GM19238 (cell line): ENCODE measurements around the gene CRB1.
"Not testable (repeated sequence)": the region's sequence is repeated elsewhere in the genome, so short reads cannot be mapped to it uniquely, and the experiment has no call there.

Source experiments
- DNase-seq: peaks from one replicate; pipeline ENCODE4 v3.0.0; 2011; ENCODE audit warnings: low spot score; ENCODE audit not compliant: insufficient read length

CRB1 gene

DNA sequence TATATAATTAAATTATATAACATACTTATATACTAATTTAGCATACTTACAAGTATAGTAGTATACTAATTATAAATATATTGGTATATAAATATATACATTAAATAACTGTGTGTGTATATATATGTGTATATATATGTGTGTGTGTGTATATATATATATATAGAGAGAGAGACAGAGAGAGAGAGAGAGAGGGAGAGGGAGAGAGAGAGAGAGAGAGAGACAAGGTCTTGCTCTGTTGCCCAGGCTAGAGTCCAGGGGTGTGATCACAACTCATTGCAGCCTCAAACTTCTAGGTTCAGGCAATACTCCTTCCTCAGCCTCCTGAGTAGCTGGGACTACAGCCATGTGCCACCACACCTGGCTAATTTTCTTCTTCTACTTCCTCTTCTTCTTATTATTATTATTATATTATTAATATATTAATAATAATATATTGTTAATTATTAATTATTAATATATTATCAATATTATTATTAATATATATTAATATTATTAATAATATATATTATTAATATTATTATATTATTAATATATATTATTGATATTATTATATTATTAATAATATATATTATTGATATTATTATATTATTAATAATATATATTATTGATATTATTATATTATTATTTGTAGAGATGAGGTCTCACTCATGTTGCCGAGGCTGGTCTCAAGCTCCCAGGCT lies 185.5 kb downstream of the CRB1 start:
- DNase-seq = no peak

- no peak for DNase-seq
These were observed 194.5 kb downstream of the CRB1 start for GRCh38 chr1:197462539-197462938.

DNA sequence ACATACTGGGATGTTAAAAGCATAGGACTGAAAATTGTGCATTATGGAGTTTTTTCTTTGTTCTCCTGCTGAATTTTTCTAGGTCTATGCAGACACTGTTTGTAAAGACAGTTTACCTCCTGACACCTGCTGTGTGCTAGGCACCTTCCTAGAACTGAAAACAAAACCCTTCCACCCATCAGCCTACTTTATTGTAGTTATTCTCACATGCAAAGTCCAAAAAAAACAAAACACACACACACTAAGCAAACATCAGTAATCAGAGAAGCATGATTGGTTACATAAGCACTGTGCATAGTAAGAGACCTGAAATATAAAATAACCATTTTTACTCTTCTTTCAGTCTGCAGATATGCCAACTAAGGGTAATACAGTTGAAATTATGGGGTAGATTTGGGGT lies 195.1 kb downstream of the CRB1 start:
- DNase-seq = no peak

- no peak for DNase-seq
These were observed 196.0 kb downstream of the CRB1 start for GRCh38 chr1:197464044-197464443.

DNA sequence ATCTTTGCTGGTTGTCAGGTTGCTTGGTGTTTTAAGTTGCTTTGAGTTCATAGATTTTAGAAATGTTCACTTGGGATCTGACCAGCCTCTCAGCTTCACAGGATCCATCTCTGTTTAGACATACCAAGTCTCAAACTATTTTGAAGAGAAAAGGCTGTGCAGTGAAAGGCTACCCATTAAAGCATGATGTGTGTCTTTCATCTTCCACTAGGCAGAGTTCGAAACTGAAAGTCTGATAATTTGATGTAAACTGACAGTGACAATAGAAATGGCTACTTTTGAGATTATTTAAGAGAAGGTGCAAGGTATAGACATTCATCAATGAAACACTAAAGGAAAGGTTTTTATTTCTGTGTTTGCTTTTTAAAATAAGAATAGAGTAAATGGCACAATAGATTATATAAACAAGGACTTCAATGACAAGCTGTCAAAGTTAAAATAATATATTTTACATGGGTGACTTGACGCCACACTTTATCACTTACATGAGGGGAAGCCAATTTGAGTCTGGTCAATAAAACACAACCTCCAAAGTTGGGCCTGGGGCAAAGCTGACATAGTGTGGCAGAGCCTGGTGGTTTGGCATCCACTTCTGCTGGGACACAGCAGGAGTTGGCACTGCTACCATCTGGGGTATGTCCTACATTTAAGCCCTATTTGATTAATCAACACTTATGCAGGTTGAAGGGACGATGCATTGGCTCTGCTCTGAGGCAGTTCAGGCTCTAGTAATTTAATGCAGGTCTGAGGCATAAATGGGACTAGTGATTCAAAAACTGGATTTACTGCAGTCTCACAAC lies 197.7 kb downstream of the CRB1 start:
- DNase-seq = no peak

DNA sequence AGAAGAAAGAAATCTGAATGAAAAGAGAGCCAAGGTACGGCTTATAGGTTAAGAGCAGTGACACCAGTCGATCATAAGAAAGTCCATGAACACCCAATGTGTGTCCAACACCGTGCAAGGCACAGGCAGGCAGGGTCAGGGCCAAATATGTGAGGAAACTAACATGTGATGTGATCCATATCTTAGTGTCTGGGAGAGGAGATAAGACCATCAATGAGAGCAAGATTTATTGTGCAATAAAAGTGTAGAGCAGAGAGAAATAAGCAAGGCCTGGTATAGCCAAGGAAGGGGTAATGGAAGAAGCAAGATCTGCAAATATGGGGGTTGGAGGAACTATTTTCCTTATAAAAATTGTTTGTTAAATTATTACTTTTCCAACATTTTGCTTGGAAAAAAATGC lies 198.8 kb downstream of the CRB1 start:
- DNase-seq = no peak

DNA sequence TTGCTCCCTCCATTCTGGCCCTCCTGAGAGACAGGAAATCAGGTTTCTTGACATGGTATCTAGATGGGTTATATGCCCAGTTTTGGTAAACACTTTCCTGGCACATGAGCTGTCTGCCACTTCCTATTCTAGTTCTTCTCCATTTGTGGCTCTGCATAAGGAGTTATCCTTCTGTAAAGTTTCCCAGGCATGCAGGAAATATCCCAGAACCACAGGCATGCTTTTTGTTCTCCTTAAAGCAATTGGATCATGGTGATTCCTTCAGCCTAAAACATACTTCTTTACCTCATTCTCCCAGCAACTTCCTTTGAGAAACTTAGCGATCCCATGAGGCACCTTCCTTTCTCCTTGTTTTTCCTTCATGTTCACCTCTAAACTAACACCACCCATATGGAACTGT lies 199.8 kb downstream of the CRB1 start:
- DNase-seq = no peak

DNA sequence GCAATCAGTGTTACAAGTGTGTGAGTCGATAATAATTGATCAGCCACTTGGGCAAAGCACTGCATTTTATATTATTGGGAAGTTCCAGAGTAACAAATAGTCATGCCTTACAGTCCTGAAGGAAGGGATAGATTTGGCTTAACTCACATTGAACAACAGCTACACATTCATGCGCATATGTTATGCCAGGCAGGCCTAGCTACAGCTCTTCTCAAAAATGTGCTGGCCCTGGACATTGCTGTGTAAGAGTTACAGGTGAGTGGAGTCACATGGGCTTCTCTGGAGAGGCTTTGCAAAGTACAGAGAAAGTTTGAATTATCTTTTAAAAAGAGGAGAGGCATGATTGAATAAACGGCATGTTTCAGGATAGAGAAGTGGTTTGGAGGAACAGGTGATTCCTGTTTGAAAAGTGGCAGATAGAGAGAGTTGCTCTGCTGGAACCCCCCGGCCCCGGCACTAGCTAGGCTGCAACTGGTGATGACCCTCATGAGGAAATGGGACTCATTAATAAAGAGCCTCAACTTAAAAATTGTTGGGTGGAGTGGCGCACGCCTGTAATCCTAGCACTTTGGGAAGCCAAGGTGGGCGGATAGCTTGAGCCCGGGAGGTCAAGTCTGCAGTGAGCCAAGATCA lies 200.6 kb downstream of the CRB1 start:
- DNase-seq = no peak

DNA sequence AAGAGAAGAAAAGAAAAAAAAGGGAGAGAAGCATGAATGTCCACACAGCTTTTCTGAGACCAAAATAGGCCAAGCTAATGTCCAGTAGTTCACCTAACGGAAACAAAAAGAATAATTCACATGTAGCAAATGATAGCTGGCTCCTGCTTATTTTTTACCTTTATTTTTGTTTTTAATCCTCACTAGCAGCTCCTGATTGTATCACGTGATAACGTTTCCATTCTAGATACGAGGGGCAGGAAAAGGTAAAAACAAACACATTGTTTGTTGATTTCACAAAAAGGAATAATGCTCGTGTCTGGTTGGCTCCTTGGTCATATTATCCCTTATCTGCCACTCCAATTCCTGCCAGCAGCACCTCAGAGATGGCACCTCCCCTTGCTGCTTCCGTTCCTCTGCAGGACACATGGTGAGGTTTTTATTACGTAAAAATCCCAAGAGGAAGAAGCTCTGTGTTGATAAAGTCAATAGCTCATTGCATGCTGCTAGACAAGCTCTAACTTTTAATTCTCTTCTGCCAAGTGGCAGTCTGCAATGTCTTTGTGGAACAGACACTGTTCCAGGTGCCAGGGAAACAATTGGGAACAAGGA lies 201.7 kb downstream of the CRB1 start:
- no peak for DNase-seq

DNA sequence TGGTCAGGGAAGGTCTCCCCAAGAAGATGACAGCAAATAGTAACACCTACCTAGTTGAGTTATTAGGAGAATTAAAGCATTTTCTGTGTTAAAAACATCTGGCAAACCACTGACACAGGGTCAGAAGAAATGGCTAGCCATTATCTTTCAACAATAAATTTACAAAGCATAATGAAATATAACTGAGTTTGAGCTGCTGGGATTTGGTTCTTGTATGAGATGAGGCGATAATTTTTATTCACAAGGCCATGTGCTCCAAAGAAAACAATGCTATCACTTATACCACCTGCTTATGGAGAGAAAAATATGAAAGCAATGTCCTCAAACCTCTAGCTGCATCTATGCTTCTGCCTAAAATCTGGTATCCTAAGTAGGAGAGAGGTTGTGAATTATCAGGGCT lies 202.3 kb downstream of the CRB1 start:
- no peak for DNase-seq

GRCh38 chr1:197471248-197471985 lies 203.4 kb downstream of the CRB1 start:
- DNase-seq = no peak

- DNase-seq = no peak
These were observed 204.1 kb downstream of the CRB1 start for GRCh38 chr1:197472141-197472540.

DNA sequence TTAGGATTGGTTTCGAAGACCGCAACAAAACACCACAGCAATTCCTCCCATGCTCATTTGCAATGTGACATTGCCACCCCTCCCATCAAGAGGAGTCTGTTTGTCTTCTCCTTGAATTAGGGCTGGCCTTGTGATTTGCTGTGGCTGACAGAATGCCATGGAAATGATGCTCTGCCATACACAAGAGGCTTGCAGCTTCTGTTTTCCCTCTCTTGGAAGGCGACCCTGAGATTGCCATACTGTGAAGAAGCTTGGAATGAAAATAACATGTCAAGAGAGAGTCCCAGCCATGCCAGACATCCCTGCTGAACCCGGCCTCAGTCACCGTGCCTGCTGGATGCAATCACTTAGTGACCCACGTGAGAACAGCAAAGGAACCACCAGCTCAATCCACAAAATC lies 212.4 kb downstream of the CRB1 start:
- DNase-seq = no peak

- no peak for DNase-seq
These were observed 213.0 kb downstream of the CRB1 start for GRCh38 chr1:197481101-197481500.

- no peak for DNase-seq
These were observed 217.7 kb downstream of the CRB1 start for GRCh38 chr1:197485790-197486189.

DNA sequence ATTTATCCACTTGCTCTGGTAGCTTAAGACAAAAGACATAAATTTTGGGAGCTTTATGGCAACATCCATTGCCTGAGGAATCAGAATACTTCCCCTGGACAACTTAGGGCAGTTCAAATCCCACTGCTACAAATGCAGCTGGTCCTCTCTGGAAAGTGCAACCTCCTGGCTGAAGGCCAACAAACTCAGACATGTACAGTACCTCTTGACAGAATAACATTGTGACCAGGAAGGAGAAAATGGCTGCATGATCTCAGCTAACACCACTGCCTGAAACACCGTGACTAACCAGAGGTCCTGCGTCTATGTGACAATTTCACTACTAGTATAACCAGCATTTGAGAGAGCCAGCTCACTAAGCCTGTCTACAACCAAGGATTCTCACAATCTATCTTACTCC lies 218.9 kb downstream of the CRB1 start:
- no peak for DNase-seq

GRCh38 chr1:197491505-197491904 lies 223.5 kb downstream of the CRB1 start:
- DNase-seq = not testable (repeated sequence)

- DNase-seq = no peak
These were observed 228.7 kb downstream of the CRB1 start for GRCh38 chr1:197496722-197497121.

GRCh38 chr1:197510691-197511378 lies 242.8 kb downstream of the CRB1 start:
- DNase-seq = no peak

- DNase-seq = no peak
These were observed 247.4 kb downstream of the CRB1 start for GRCh38 chr1:197515421-197515820.
